Activated B cell treated with CpG ODN at 0.5 μM for 24 hours (primary cell): Measurements from ENCODE around the gene PTPN2. TPM values are rescaled to one million over a fixed set of nuclear protein-coding genes. Genes with fewer than 3 reads are reported as not detected.

Source experiments
- ATAC-seq: fragments of 200-7000 bp; cut with Tn5 transposase; one replicate; pipeline ENCODE4 v1.10.0; 2021; ENCODE audit warnings: low read depth, mild to moderate bottlenecking, moderate library complexity
- CTCF ChIA-PET: fragments of 350-600 bp; sonication (Branson Sonifier 250); formaldehyde crosslinking; loops from one replicate; lab custom pipeline; 2021; ENCODE audit warnings: antibody characterized with exemption; lab: Charles Lee
- POLR2A ChIA-PET: fragments of 350-600 bp; sonication (Branson Sonifier 250); formaldehyde crosslinking; loops from one replicate; lab custom pipeline; 2021; ENCODE audit warnings: antibody characterized with exemption; lab: Charles Lee
- DNase-seq: peaks from one replicate; pipeline ENCODE4 v3.0.0; 2022
- H3K27ac Mint-ChIP-seq: one replicate; pipeline ENCODE4 v1.8.0; 2020; ENCODE audit warnings: mixed read lengths
- H3K27me3 Mint-ChIP-seq: one replicate; pipeline ENCODE4 v1.8.0; 2021; ENCODE audit warnings: mixed read lengths
- H3K36me3 Mint-ChIP-seq: one replicate; pipeline ENCODE4 v1.8.0; 2021; ENCODE audit warnings: low read depth, mixed read lengths
- H3K4me1 Mint-ChIP-seq: one replicate; pipeline ENCODE4 v1.8.0; 2021; ENCODE audit warnings: mixed read lengths
- H3K4me3 Mint-ChIP-seq: one replicate; pipeline ENCODE4 v1.8.0; 2020; ENCODE audit warnings: mild to moderate bottlenecking, mixed read lengths
- H3K9me3 Mint-ChIP-seq: one replicate; pipeline ENCODE4 v1.8.0; 2020; ENCODE audit warnings: mixed read lengths
- CTCF ChIP-seq: fragments of 200-600 bp; IDR thresholded peaks from one replicate; pipeline ENCODE4 v1.8.0; 2022; ENCODE audit warnings: antibody characterized with exemption, mild to moderate bottlenecking
- intact Hi-C: fragments of 100-400 bp; cut with micrococcal nuclease; formaldehyde crosslinking; loops from one replicate; pipeline ENCODE4 v1.15.1; 2024
- total RNA-seq: library from RNA; stranded (reverse); gene quantifications from 2 replicates; pipeline ENCODE4 v1.2.3, GENCODE V29; 2022

The PTPN2 gene
- total RNA-seq, 1 donor from 2014 or later = 76.5 TPM

DNA sequence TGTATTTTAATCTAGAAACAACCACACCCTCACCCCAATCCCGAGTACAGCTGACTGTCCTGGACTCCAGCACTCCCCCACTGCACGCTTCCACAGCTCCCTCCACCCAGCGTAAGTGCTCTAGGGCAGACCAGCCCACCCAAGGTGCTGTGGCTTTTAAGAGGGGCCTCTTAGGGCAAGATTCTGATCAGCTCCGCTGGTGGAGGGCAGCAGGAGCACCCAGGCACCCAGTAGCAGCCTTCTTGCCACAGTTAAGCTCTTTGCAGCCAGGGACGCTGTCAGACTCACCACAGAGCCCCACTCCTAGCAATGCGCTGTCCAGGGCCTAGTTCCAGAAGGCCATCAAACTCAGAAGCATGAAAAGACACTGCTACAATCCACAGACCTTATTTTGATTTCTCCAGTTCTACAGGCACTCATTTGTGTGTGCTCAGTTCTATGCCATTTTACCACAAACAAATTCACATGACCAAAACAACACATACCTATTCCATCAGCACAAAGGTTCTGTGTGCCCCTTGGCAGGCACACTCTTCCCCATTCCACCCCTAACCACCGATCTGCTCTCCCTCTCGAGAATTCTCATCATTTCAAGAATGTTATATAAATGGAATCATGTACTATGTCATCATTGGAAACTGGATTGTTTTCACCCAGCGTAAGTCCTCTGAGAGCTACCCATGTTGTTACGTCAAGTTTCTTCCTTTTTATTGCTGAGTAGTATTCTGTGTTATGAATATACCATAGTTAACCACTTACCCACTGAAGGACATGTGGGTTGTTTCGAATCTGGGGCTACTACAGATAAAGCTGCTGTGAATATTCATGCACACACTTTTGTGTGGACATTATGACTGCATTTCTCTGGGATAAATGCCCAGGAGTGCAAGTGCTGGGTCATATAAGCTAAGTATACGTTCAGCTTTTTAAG is 40.4 kb downstream of the PTPN2 start:
- no peak for TF ChIP-seq CTCF
- ChIA-PET POLR2A (interaction anchor here (0.6 to 1.9 kb wide), 4 partner anchors 10 to 40 kb away, joined by 3 to 6 read pairs (median 4); partner anchors contain the start of gene PTPN2), CTCF (no interaction called here)
- H3K27me3 Mint-ChIP-seq = no peaks in the 10 kb centered on the region
- ATAC-seq (no peak), DNase-seq (no peak)
- H3K9me3 Mint-ChIP-seq = no peaks in the 10 kb centered on the region
- H3K27ac Mint-ChIP-seq = peak overlapping the region; percentile 64
- peaks cover 50% of the 10 kb centered on the region for H3K4me1 Mint-ChIP-seq
- intact Hi-C loops = loop anchor here (2.0 kb wide), 1 partner anchor 17 kb away; no protein-coding TSS in a partner anchor
- no peak overlapping the region for H3K4me3 Mint-ChIP-seq
- peaks cover 30% of the 10 kb centered on the region for H3K36me3 Mint-ChIP-seq

DNA sequence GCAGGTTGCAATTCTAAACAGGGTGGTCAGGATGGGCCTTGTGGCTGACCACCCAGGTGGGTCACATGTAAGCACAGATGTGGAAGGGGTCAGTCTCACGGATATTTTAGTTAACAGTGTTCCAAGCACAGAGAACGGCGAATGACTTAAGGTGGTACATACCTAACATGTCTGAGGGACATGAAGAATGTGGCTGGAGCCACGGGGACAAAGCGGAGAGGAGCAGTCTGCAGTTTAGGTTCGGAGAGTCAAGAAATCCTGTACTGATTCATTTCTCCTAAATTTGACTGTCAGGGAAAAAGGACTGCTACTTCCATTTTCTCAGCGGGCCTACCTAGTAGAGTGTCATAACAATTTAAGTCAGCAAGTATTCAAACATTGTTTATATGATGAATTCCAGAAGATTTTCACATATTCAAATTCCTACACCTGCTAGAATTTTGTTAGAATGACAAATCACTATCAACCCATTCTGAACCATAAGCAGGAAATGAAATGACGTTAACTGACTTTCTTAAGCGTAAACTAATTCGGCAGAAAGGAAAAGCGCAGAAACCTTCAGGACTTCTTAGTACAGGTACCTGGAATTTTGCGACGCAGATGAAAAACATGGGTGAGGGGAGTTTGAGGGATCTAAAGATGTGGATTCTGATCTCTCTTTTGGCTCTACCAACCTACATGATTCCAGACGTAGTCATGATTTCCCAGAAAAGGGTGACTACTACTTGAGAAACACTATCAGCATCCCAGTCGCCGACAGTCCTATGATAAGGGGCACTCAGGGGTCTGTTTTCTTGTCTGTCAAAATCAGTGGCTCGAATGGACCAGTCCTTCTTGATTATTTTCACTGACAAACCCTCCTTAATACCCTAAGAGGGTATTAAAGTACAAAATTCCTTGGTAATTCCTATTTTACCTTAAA is 41.3 kb downstream of the PTPN2 start:
- intact Hi-C loops = no loop called here
- ATAC-seq (no peak), DNase-seq (no peak)
- no peak overlapping the region for H3K4me3 Mint-ChIP-seq
- ChIA-PET CTCF (no interaction called here), POLR2A (interaction anchor here (1.9 kb wide), 1 partner anchor 41 kb away, joined by 5 read pairs; the partner anchor contains the start of gene PTPN2)
- H3K27me3 Mint-ChIP-seq = no peaks in the 10 kb centered on the region
- no peak for TF ChIP-seq CTCF
- H3K4me1 Mint-ChIP-seq = peaks cover 58% of the 10 kb centered on the region
- no peaks in the 10 kb centered on the region for H3K9me3 Mint-ChIP-seq
- peak overlapping the region; percentile 62 for H3K27ac Mint-ChIP-seq
- peaks cover 25% of the 10 kb centered on the region for H3K36me3 Mint-ChIP-seq

GRCh38 chr18:12841070-12841469 is 43.0 kb downstream of the PTPN2 start:
- Mint-ChIP-seq H3K27ac (peak overlapping the region; percentile 96), H3K4me1 (peaks cover 62% of the 10 kb centered on the region), H3K4me3 (no peak overlapping the region), H3K36me3 (peaks cover 27% of the 10 kb centered on the region), H3K9me3 (no peaks in the 10 kb centered on the region), H3K27me3 (no peaks in the 10 kb centered on the region)
- ATAC-seq (no peak), DNase-seq (no peak)
- POLR2A ChIA-PET = interaction anchor here (0.6 to 1.7 kb wide), 3 partner anchors 12 to 107 kb away, joined by 3 to 45 read pairs (median 4); partner anchors contain the start of genes PTPN2 and SEH1L
- TF ChIP-seq CTCF = no peak
- CTCF ChIA-PET = no interaction called here
- intact Hi-C loops = no loop called here

- ATAC-seq (no peak), DNase-seq (no peak)
- no peak for TF ChIP-seq CTCF
- peak overlapping the region; percentile 96 for H3K27ac Mint-ChIP-seq
- ChIA-PET CTCF (interaction anchor here (1.0 kb wide), 1 partner anchor 113 kb away, joined by 3 read pairs; no protein-coding TSS in a partner anchor), POLR2A (interaction anchor here (1.0 to 1.7 kb wide), 4 partner anchors 39 to 108 kb away, joined by 3 to 45 read pairs (median 6); partner anchors contain the start of genes PTPN2 and SEH1L)
- H3K4me1 Mint-ChIP-seq = peaks cover 61% of the 10 kb centered on the region
- H3K36me3 Mint-ChIP-seq = peaks cover 30% of the 10 kb centered on the region
- peak overlapping the region; percentile 65 for H3K4me3 Mint-ChIP-seq
- intact Hi-C loops = no loop called here
- no peaks in the 10 kb centered on the region for H3K9me3 Mint-ChIP-seq
- H3K27me3 Mint-ChIP-seq = no peaks in the 10 kb centered on the region
Observed at GRCh38 chr18:12840382-12840781, 43.7 kb downstream of the PTPN2 start.
